Spleen (tissue), 7 donors: Measurements from ENCODE around the gene CROCC.
"Not testable (repeated sequence)": the region's sequence is repeated elsewhere in the genome, so short reads cannot be mapped to it uniquely, and the experiment has no call there.

Source experiments
- POLR2A ChIP-seq, 3 donors: fragments of 450-650 bp; IDR thresholded peaks; one replicate each; pipeline ENCODE4 v1.5.1; 2017; ENCODE audit warnings: antibody characterized with exemption in 3 of 3, mild to moderate bottlenecking in 1 of 3
- TF ChIP-seq, protein P1 (sequence below), 11 experiments: fragments of 200-600 bp in 7 of 11; fragments of 450-650 bp in 4 of 11; sonication (generic) in 4 of 11; IDR thresholded peaks in 8 of 11; conservative IDR thresholded peaks in 3 of 11; 1 replicate in 7 of 11; 2 replicates in 4 of 11; pipeline versions ENCODE4 v1.4.0 to v1.8.0; 2016 to 2021; ENCODE audit warnings: antibody characterized with exemption in 11 of 11, inconsistent platforms in 4 of 11, mild to moderate bottlenecking in 1 of 11
- donor health status: DM: no; HTN: no; CAD: no; lungs with moderate emphysema.
- donor health status: DM: no; HTN: no; CAD: no.
- donor health status: DM: no; HTN: no; CAD: no.

DNA sequence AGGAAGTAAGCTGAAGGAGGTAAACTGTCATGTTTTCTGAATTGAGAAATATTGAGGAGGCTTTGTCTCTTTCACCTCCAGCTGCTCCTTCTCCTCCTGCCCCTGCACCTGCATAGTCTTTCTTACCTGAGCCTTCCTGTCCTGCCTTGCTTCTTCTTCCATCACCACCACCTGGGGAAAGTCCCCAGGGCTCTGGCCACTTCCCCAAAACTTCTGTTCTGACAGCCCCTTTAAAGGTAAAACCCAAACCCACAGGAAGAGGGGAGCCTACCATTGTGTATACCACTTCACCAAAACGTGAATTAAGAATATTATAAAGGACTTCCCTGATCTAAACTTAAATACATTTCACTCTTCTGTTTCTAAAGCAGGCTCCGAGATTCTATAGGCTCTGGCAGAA lies 20.4 kb upstream of the CROCC start:
- not testable (repeated sequence) for TF ChIP-seq POLR2A (IDR thresholded peaks at IDR 0.05)
- TF ChIP-seq, protein P1, sequence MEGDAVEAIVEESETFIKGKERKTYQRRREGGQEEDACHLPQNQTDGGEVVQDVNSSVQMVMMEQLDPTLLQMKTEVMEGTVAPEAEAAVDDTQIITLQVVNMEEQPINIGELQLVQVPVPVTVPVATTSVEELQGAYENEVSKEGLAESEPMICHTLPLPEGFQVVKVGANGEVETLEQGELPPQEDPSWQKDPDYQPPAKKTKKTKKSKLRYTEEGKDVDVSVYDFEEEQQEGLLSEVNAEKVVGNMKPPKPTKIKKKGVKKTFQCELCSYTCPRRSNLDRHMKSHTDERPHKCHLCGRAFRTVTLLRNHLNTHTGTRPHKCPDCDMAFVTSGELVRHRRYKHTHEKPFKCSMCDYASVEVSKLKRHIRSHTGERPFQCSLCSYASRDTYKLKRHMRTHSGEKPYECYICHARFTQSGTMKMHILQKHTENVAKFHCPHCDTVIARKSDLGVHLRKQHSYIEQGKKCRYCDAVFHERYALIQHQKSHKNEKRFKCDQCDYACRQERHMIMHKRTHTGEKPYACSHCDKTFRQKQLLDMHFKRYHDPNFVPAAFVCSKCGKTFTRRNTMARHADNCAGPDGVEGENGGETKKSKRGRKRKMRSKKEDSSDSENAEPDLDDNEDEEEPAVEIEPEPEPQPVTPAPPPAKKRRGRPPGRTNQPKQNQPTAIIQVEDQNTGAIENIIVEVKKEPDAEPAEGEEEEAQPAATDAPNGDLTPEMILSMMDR (IDR thresholded peaks at IDR 0.05 in 8 of 11, conservative IDR thresholded peaks at IDR 0.05 in 3 of 11), result not testable (repeated sequence)
